ENCODE data around the gene NADK2.
A peak's percentile ranks its signal among the peaks of the same experiment; 100 is the strongest.

NADK2 gene

GRCh38 chr5:36246036-36246800, 4.5 kb upstream of the NADK2 start:
- no peak for DNase-seq

GRCh38 chr5:36244076-36244475, 2.4 kb upstream of the NADK2 start:
- no peak for DNase-seq

- DNase-seq = no peak
These were observed 1.9 kb upstream of the NADK2 start for GRCh38 chr5:36243653-36244052.

- DNase-seq = no peak
These were observed 1.1 kb upstream of the NADK2 start for GRCh38 chr5:36242534-36243485.

- peak; percentile 62 for DNase-seq
These were observed 720 bp downstream of the NADK2 start for GRCh38 chr5:36240779-36241630.

- DNase-seq = no peak
These were observed 2.1 kb downstream of the NADK2 start for GRCh38 chr5:36239370-36240293.

GRCh38 chr5:36238502-36239295, 3.0 kb downstream of the NADK2 start:
- DNase-seq = no peak

- DNase-seq = no peak
These were observed 4.0 kb downstream of the NADK2 start for GRCh38 chr5:36237751-36238150.

- no peak for DNase-seq
These were observed 4.9 kb downstream of the NADK2 start for GRCh38 chr5:36236801-36237200.

- no peak for DNase-seq
These were observed 9.2 kb downstream of the NADK2 start for GRCh38 chr5:36232533-36232932.

- no peak for DNase-seq
These were observed 11.5 kb downstream of the NADK2 start for GRCh38 chr5:36230151-36230790.

GRCh38 chr5:36228505-36228904, 13.2 kb downstream of the NADK2 start:
- DNase-seq = no peak

GRCh38 chr5:36227046-36227445, 14.7 kb downstream of the NADK2 start:
- no peak for DNase-seq

GRCh38 chr5:36222620-36223019, 19.1 kb downstream of the NADK2 start:
- DNase-seq = no peak

- no peak for DNase-seq
These were observed 23.7 kb downstream of the NADK2 start for GRCh38 chr5:36217988-36218387.

GRCh38 chr5:36217567-36217966, 24.2 kb downstream of the NADK2 start:
- no peak for DNase-seq

- no peak for DNase-seq
These were observed 25.8 kb downstream of the NADK2 start for GRCh38 chr5:36215910-36216309.

- no peak for DNase-seq
These were observed 27.3 kb downstream of the NADK2 start for GRCh38 chr5:36214436-36214835.

GRCh38 chr5:36209664-36210063, 32.1 kb downstream of the NADK2 start:
- no peak for DNase-seq

GRCh38 chr5:36208786-36209185, 32.9 kb downstream of the NADK2 start:
- no peak for DNase-seq

Measured in NCI-H226 (cell line).